GM23248 (cell line): Measurements from ENCODE around the gene SCN3A. TPM values are rescaled to one million over a fixed set of nuclear protein-coding genes. Genes with fewer than 3 reads are reported as not detected.
A peak's percentile ranks its signal among the peaks of the same experiment; 100 is the strongest.

Experiments used
- DNase-seq: peaks from one replicate; pipeline ENCODE4 v3.0.0-alpha.2; 2015
- H2AFZ ChIP-seq: fragments of 200-600 bp; sonication (generic); 2 replicates; pipeline ENCODE4 v1.6.1; 2016; ENCODE audit warnings: antibody characterized with exemption
- H3F3A ChIP-seq: fragments of 200-600 bp; sonication (generic); 2 replicates; pipeline ENCODE4 v1.6.1; 2016; ENCODE audit warnings: mild to moderate bottlenecking, antibody characterized with exemption, mixed run types; ENCODE audit not compliant: insufficient read depth
- H3K27ac ChIP-seq: fragments of 200-600 bp; sonication (generic); 2 replicates; pipeline ENCODE4 v1.5.1; 2016; ENCODE audit warnings: mild to moderate bottlenecking
- H3K27me3 ChIP-seq: fragments of 200-600 bp; sonication (generic); replicated peaks from 2 replicates; pipeline ENCODE4 v1.6.1; 2016; ENCODE audit warnings: mild to moderate bottlenecking; ENCODE audit not compliant: insufficient read depth
- H3K36me3 ChIP-seq: fragments of 200-600 bp; sonication (generic); 2 replicates; pipeline ENCODE4 v1.6.1; 2016; ENCODE audit warnings: low read depth, mild to moderate bottlenecking
- H3K4me1 ChIP-seq: fragments of 200-600 bp; sonication (generic); 2 replicates; pipeline ENCODE4 v1.6.1; 2016; ENCODE audit warnings: mild to moderate bottlenecking; ENCODE audit not compliant: insufficient read depth
- H3K4me2 ChIP-seq: fragments of 200-600 bp; sonication (generic); one replicate; pipeline ENCODE4 v1.6.1; 2016; ENCODE audit warnings: mild to moderate bottlenecking; ENCODE audit not compliant: unreplicated experiment
- H3K4me3 ChIP-seq: fragments of 200-600 bp; sonication (generic); 2 replicates; pipeline ENCODE4 v1.5.1; 2016; ENCODE audit warnings: mild to moderate bottlenecking
- H3K79me2 ChIP-seq: fragments of 200-600 bp; sonication (generic); 2 replicates; pipeline ENCODE4 v1.6.1; 2016; ENCODE audit warnings: mild to moderate bottlenecking; ENCODE audit not compliant: insufficient read depth
- H3K9ac ChIP-seq: fragments of 200-600 bp; sonication (generic); 2 replicates; pipeline ENCODE4 v1.6.1; 2016; ENCODE audit warnings: mild to moderate bottlenecking
- H3K9me2 ChIP-seq: fragments of 200-600 bp; sonication (generic); 2 replicates; pipeline ENCODE4 v1.6.1; 2016; ENCODE audit warnings: mixed run types, mild to moderate bottlenecking, moderate library complexity; ENCODE audit not compliant: insufficient read depth
- H3K9me3 ChIP-seq: fragments of 200-600 bp; sonication (generic); one replicate; pipeline ENCODE4 v1.6.1; 2017; ENCODE audit warnings: low read depth
- H4K20me1 ChIP-seq: fragments of 200-600 bp; sonication (generic); 2 replicates; pipeline ENCODE4 v1.6.0; 2016; ENCODE audit not compliant: insufficient read depth
- EZH2 ChIP-seq: fragments of 200-600 bp; sonication (generic); IDR thresholded peaks from 2 replicates; pipeline ENCODE4 v1.6.1; 2018; ENCODE audit warnings: antibody characterized with exemption, mild to moderate bottlenecking; ENCODE audit not compliant: insufficient read depth, poor library complexity, severe bottlenecking
- EZH2phosphoT487 ChIP-seq: fragments of 200-600 bp; sonication (generic); IDR thresholded peaks from 2 replicates; pipeline ENCODE4 v1.6.1; 2018; ENCODE audit warnings: antibody characterized with exemption, moderate library complexity, mild to moderate bottlenecking, low read depth; ENCODE audit not compliant: insufficient read depth
- WGBS, 2 experiments: methylation state at CpG; one replicate each; pipeline ENCODE4 v1.1.6; 2015 to 2017; ENCODE audit warnings: low lambda C conversion rate in 2 of 2, low coverage in 1 of 2; ENCODE audit errors: missing lambda C conversion rate in 2 of 2; 5-methylcytosine and 5-hydroxymethylcytosine counted together
- in situ Hi-C: fragments of 300-500 bp; cut with MboI; formaldehyde crosslinking; loops from 2 replicates; pipeline ENCODE4 v1.15.0; 2020
- polyA plus RNA-seq: library from polyadenylated mRNA; unstranded; fragments of >200 nt; fragmentation: Nextera tagmentation; extraction: Ambion mirVana; gene quantifications from 2 replicates; pipeline ENCODE4 v1.2.1, GENCODE V29; 2016
- total RNA-seq: library from RNA; depleted of rRNA; stranded (reverse); fragments of >200 nt; shearing (Covaris generic); gene quantifications from 2 replicates; pipeline ENCODE4 v1.2.3, GENCODE V29; 2014

SCN3A gene
- total and polyA plus RNA-seq, 2 experiments from 2014 or later, result 0.11 TPM; not detected in 1

GRCh38 chr2:165173215-165173614, 30.6 kb downstream of the SCN3A start:
- in situ Hi-C loops, result no loop called here
- Histone ChIP-seq H3K27ac (no peak overlapping the region), H3K9me2 (no peaks in the 10 kb centered on the region), H3K36me3 (no peaks in the 10 kb centered on the region), H3K79me2 (no peaks in the 10 kb centered on the region), H2AFZ (no peak overlapping the region), H3K9ac (no peak overlapping the region), H3K4me3 (no peak overlapping the region), H4K20me1 (no peaks in the 10 kb centered on the region), H3K4me2 (no peak overlapping the region), H3K4me1 (no peaks in the 10 kb centered on the region), H3K27me3 (no peaks in the 10 kb centered on the region), H3F3A (no peaks in the 10 kb centered on the region), H3K9me3 (no peaks in the 10 kb centered on the region)
- TF ChIP-seq EZH2 (no peak), EZH2phosphoT487 (no peak)
- DNase-seq, result no peak
- 50 to 65% methylated on average over 1 of the region's 1 CpG for WGBS, 2 experiments

- no peak overlapping the region for H3K27ac ChIP-seq
- H3K9me3 ChIP-seq, result no peaks in the 10 kb centered on the region
- no peak overlapping the region for H3K9ac ChIP-seq
- no peaks in the 10 kb centered on the region for H3K4me1 ChIP-seq
- TF ChIP-seq EZH2, result no peak
- no peak for TF ChIP-seq EZH2phosphoT487
- no peak overlapping the region for H2AFZ ChIP-seq
- in situ Hi-C loops, result no loop called here
- 70 to 84% methylated on average over 4 of the region's 4 CpGs for WGBS, 2 experiments
- H3K36me3 ChIP-seq, result no peaks in the 10 kb centered on the region
- H3K27me3 ChIP-seq, result no peaks in the 10 kb centered on the region
- DNase-seq, result no peak
- no peaks in the 10 kb centered on the region for H3K9me2 ChIP-seq
- no peak overlapping the region for H3K4me2 ChIP-seq
- H4K20me1 ChIP-seq, result no peaks in the 10 kb centered on the region; the same call in 1 of the 2 replicates
- no peaks in the 10 kb centered on the region for H3K79me2 ChIP-seq
- H3K4me3 ChIP-seq, result no peak overlapping the region
- no peaks in the 10 kb centered on the region for H3F3A ChIP-seq
Measured at GRCh38 chr2:165164201-165164600, 39.6 kb downstream of the SCN3A start.

- no peaks in the 10 kb centered on the region for H3K36me3 ChIP-seq
Measured at GRCh38 chr2:165163761-165164160, 40.1 kb downstream of the SCN3A start.

GRCh38 chr2:165162466-165162865, 41.4 kb downstream of the SCN3A start:
- Histone ChIP-seq H2AFZ (no peak overlapping the region), H3K4me2 (no peak overlapping the region), H3F3A (no peaks in the 10 kb centered on the region), H3K79me2 (no peaks in the 10 kb centered on the region), H3K27me3 (no peaks in the 10 kb centered on the region), H3K27ac (no peak overlapping the region), H4K20me1 (no peaks in the 10 kb centered on the region; the same call in 1 of the 2 replicates), H3K9me2 (no peaks in the 10 kb centered on the region), H3K9ac (no peak overlapping the region), H3K9me3 (no peaks in the 10 kb centered on the region), H3K4me3 (no peak overlapping the region), H3K4me1 (no peaks in the 10 kb centered on the region), H3K36me3 (no peaks in the 10 kb centered on the region)
- TF ChIP-seq EZH2 (no peak), EZH2phosphoT487 (no peak)
- in situ Hi-C loops, result no loop called here
- 40 to 42% methylated on average over 3 of the region's 3 CpGs for WGBS, 2 experiments
- DNase-seq, result no peak

More at GRCh38 chr2:165163761-165164160, 40.1 kb downstream of the SCN3A start:
- no peaks in the 10 kb centered on the region for H3K27me3 ChIP-seq
- no peak overlapping the region for H3K4me3 ChIP-seq
- no peak overlapping the region for H2AFZ ChIP-seq
- no peaks in the 10 kb centered on the region for H3K9me3 ChIP-seq
- peak; percentile 20 for DNase-seq
- 68 to 74% methylated on average over 2 of the region's 2 CpGs for WGBS, 2 experiments
- no peaks in the 10 kb centered on the region for H3K9me2 ChIP-seq
- no peaks in the 10 kb centered on the region for H3K79me2 ChIP-seq
- H3F3A ChIP-seq, result no peaks in the 10 kb centered on the region
- no peak overlapping the region for H3K9ac ChIP-seq
- no peaks in the 10 kb centered on the region; the same call in 1 of the 2 replicates for H4K20me1 ChIP-seq
- in situ Hi-C loops, result no loop called here
- TF ChIP-seq EZH2 (no peak), EZH2phosphoT487 (no peak)
- no peaks in the 10 kb centered on the region for H3K4me1 ChIP-seq
- no peak overlapping the region for H3K27ac ChIP-seq
- H3K4me2 ChIP-seq, result no peak overlapping the region

DNA sequence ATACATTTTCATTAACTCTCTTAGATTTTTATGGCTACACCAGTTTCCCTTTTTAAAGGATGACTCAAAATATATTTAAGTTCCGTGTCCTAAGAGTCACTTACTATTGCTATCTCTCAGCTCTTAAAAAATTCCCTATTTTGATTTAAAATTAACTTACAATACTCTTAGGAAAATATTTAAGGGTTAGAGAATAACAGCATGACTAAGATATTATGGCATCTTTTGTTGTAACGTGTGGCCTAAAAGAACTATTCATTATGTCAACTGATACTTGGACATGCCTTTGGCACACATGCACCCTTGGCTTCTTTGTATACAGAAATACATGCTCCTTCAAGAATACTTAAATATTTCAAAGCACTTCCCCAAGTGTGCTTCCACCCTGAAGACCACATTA, 42.3 kb downstream of the SCN3A start:
- H3K27ac ChIP-seq, result no peak overlapping the region
- no peaks in the 10 kb centered on the region for H3K9me3 ChIP-seq
- no peaks in the 10 kb centered on the region for H3K36me3 ChIP-seq
- no peak overlapping the region for H3K9ac ChIP-seq
- H3K4me3 ChIP-seq, result no peak overlapping the region
- no peak overlapping the region for H2AFZ ChIP-seq
- WGBS, 2 experiments, result 55 to 56% methylated on average over 2 of the region's 2 CpGs
- no peaks in the 10 kb centered on the region for H3F3A ChIP-seq
- no peaks in the 10 kb centered on the region for H3K4me1 ChIP-seq
- DNase-seq, result peak; percentile 4
- no peak overlapping the region for H3K4me2 ChIP-seq
- no peaks in the 10 kb centered on the region for H3K27me3 ChIP-seq
- H3K79me2 ChIP-seq, result no peaks in the 10 kb centered on the region
- in situ Hi-C loops, result no loop called here
- no peaks in the 10 kb centered on the region; the same call in 1 of the 2 replicates for H4K20me1 ChIP-seq
- no peaks in the 10 kb centered on the region for H3K9me2 ChIP-seq
- TF ChIP-seq EZH2, result no peak
- TF ChIP-seq EZH2phosphoT487, result no peak
